Upper lobe of left lung (tissue), 6 donors: Measurements from ENCODE around the gene KRTAP20-1. TPM values are rescaled to one million over a fixed set of nuclear protein-coding genes. Genes with fewer than 3 reads are reported as not detected.

ENCODE experiments used
- ATAC-seq, 2 donors: fragments of 200-7000 bp; cut with Tn5 transposase; one replicate each; pipeline ENCODE4 v1.9.1; 2022; ENCODE audit warnings: mild to moderate bottlenecking in 2 of 2, moderate library complexity in 2 of 2; ENCODE audit not compliant: low FRiP score in 2 of 2
- DNase-seq, 2 donors: peaks; one replicate each; pipeline ENCODE4 v3.0.0-alpha.2; 2019 to 2020
- H3K27ac ChIP-seq, 4 donors: fragments of 200-600 bp; sonication (generic); one replicate each; pipeline ENCODE4 v1.5.1; 2016 to 2019
- H3K27me3 ChIP-seq, 4 donors: fragments of 200-600 bp; sonication (generic); one replicate each; pipeline ENCODE4 v1.5.1; 2017 to 2019
- H3K36me3 ChIP-seq, 4 donors: fragments of 200-600 bp; sonication (generic); one replicate each; pipeline ENCODE4 v1.5.1; 2016 to 2019
- H3K4me1 ChIP-seq, 4 donors: fragments of 200-600 bp; sonication (generic); one replicate each; pipeline ENCODE4 v1.5.1; 2018 to 2019
- H3K4me3 ChIP-seq, 4 donors: fragments of 200-600 bp; sonication (generic); one replicate each; pipeline ENCODE4 v1.5.1; 2017 to 2019; ENCODE audit warnings: mild to moderate bottlenecking in 2 of 4, moderate library complexity in 1 of 4
- H3K9me3 ChIP-seq, 4 donors: fragments of 200-600 bp; sonication (generic); one replicate each; pipeline ENCODE4 v1.5.1; 2018 to 2019
- CTCF ChIP-seq, 6 experiments: fragments of 450-650 bp in 4 of 6; fragments of 200-600 bp in 2 of 6; sonication (generic) in 2 of 6; IDR thresholded peaks; one replicate each; pipeline ENCODE4 v1.5.1; 2016 to 2019; ENCODE audit warnings: antibody characterized with exemption in 6 of 6
- EP300 ChIP-seq, 4 donors: sonication (generic); formaldehyde crosslinking; IDR thresholded peaks; one replicate each; pipeline ENCODE4 v1.5.1; 2017; ENCODE audit warnings: antibody characterized with exemption in 4 of 4, control low read depth in 2 of 4
- POLR2A ChIP-seq, 4 donors: fragments of 450-650 bp; IDR thresholded peaks; one replicate each; pipeline ENCODE4 v1.5.1; 2016 to 2017; ENCODE audit warnings: antibody characterized with exemption in 4 of 4, mild to moderate bottlenecking in 2 of 4
- POLR2AphosphoS5 ChIP-seq, 2 donors: sonication (generic); formaldehyde crosslinking; IDR thresholded peaks; one replicate each; pipeline ENCODE4 v1.5.1; 2017; ENCODE audit warnings: antibody characterized with exemption in 2 of 2
- WGBS, 2 donors: methylation state at CpG; one replicate each; pipeline ENCODE4 v1.1.5; 2017 to 2018; 5-methylcytosine and 5-hydroxymethylcytosine counted together
- total RNA-seq, 6 donors: library from RNA; depleted of rRNA in 4 of 6; stranded (reverse); fragments of >200 nt in 4 of 6; gene quantifications; one replicate each; pipeline versions ENCODE4 v1.1.0 to v1.2.1, GENCODE V29; 2016 to 2021
- donor health status: DM: no; HTN: no; CAD: no; lungs with moderate emphysema.
- donor health status: DM: no; HTN: yes; CAD: no; lungs with severe emphysema.

The KRTAP20-1 gene
- total RNA-seq, 6 donors from 2014 or later, result not detected

- H3K36me3 ChIP-seq, result no peaks in the 10 kb centered on the region
- no peaks in the 10 kb centered on the region for H3K27me3 ChIP-seq
- WGBS, 2 donors, result 82 to 87% methylated on average over 3 of the region's 3 CpGs
- H3K9me3 ChIP-seq, result no peaks in the 10 kb centered on the region
- H3K27ac ChIP-seq, result no peak within 1 kb of the TSS
- H3K4me3 ChIP-seq, result no peak within 1 kb of the TSS
- TF ChIP-seq CTCF (IDR thresholded peaks at IDR 0.05), result no peak
- no peak for TF ChIP-seq POLR2A (IDR thresholded peaks at IDR 0.05)
- H3K4me1 ChIP-seq, result no peaks in the 10 kb centered on the region
- ATAC-seq (no peak), DNase-seq (no peak)
Observed at GRCh38 chr21:30620522-30620921, 4.3 kb downstream of the KRTAP20-1 start, which contains the start of gene KRTAP20-4. KRTAP20-4 (plus strand) TSS chr21:30620627.

DNA sequence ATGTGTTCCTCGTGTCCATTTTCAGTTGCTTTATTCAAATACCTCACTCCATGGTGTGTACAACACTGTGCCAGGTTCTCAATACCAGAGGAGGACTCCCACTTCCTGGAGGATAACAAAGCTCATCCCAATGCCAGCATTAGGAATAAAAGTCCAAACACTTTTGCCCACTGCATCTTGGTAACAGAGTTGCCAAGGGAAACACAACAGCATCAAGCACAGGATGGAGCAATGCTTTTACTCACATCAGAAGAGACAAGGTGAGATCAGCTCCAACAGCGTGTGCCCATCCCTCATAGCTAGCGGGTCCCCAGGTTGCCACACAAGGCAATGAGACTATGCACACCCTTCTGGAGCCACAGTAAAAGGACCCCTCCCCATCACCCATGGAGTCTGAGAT, 7.1 kb downstream of the KRTAP20-1 start:
- 74 to 88% methylated on average over 2 to 3 of the region's 3 CpGs for WGBS, 2 donors
- Histone ChIP-seq H3K27ac (no peak overlapping the region), H3K4me1 (no peaks in the 10 kb centered on the region), H3K9me3 (no peaks in the 10 kb centered on the region), H3K36me3 (no peaks in the 10 kb centered on the region), H3K27me3 (no peaks in the 10 kb centered on the region), H3K4me3 (no peak overlapping the region)
- DNase-seq (no peak), ATAC-seq (no peak)
- TF ChIP-seq CTCF (IDR thresholded peaks at IDR 0.05), result no peak
- TF ChIP-seq POLR2A (IDR thresholded peaks at IDR 0.05), result no peak
- TF ChIP-seq EP300 (IDR thresholded peaks at IDR 0.05), result no peak
- no peak for TF ChIP-seq POLR2AphosphoS5 (IDR thresholded peaks at IDR 0.05)

DNA sequence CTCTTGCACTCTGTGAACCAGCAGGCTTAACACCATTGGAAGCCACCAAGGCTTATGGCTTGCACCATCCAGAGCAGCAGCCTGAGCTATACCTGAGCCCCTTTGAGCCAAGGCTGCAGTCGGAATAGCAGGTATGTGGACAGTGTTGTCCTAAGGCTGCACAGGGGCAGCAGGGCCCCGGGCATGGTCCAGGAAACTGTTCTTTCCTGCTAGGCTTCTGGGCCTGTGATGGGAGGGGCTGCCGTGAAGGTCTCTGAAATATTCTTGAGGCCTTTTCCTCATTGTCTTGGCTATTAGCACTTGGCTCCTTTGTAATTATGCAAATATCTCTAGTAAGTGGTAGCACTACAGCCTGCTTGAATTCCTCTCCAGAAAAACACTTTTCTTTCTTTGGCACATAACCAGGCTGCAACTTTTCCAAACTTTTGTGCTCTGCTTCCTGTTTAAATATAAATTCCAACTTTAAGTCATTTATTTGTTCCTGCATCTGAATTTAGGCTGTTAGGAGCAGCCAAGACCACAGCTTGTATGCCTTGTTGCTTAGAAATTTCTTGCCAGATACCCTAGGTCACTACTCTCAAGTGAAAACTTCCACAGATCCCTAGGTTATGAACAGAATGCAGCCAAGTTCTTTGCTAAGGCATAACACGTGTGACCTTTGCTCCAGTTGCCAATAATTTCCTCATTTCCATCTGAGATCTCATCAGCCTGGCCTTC, 9.4 kb downstream of the KRTAP20-1 start:
- Histone ChIP-seq H3K27me3 (no peaks in the 10 kb centered on the region), H3K36me3 (no peaks in the 10 kb centered on the region), H3K9me3 (no peaks in the 10 kb centered on the region), H3K4me3 (no peak overlapping the region), H3K27ac (no peak overlapping the region), H3K4me1 (no peaks in the 10 kb centered on the region)
- WGBS, 2 donors, result 47 to 61% methylated on average over 3 to 4 of the region's 4 CpGs
- DNase-seq (no peak), ATAC-seq (no peak)
- no peak for TF ChIP-seq CTCF (IDR thresholded peaks at IDR 0.05)

DNA sequence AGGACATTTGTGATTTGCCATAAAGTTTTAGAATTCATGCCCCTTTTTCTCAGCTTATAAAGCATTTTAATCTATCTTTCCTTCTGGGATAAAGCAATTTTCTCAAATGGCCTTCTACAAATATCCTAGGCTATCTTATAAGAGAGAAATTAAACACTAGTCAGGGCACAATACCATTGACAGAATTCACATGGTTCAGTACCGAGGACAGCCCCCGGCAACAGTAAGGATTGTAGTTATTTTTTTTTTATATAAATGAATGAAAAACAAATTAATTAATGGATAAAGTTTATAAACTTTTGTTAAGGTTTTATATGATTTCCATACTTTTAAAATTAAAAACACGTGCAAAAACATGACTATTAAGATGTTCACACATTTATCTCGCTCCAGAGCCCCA, 11.9 kb downstream of the KRTAP20-1 start:
- Histone ChIP-seq H3K4me1 (no peaks in the 10 kb centered on the region), H3K4me3 (no peak overlapping the region), H3K9me3 (no peaks in the 10 kb centered on the region), H3K27me3 (no peaks in the 10 kb centered on the region), H3K27ac (no peak overlapping the region), H3K36me3 (no peaks in the 10 kb centered on the region)
- ATAC-seq (no peak), DNase-seq (no peak)
- no peak for TF ChIP-seq EP300 (IDR thresholded peaks at IDR 0.05)
- TF ChIP-seq CTCF (IDR thresholded peaks at IDR 0.05), result no peak
- TF ChIP-seq POLR2AphosphoS5 (IDR thresholded peaks at IDR 0.05), result no peak
- no peak for TF ChIP-seq POLR2A (IDR thresholded peaks at IDR 0.05)
- WGBS, 2 donors, result 82 to 87% methylated on average over 4 of the region's 4 CpGs

DNA sequence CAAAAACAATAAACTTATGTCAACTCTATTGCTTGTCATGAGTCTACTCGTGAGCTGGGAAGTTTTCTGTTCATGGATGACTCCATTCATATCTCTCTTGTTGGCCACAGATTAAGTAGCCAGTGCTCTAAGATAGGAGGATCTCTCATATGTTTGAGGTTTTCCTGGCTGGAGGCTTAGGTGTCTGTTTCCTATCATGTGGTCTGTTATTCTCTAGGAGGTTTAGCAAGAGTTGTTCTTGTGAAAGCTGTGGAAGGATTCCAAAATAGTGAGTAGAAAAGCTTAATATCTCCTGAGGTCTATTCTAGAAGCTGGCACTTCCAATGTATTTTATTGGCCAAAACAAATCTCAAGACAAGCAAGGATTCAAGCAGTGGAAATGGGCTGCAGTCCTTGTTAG, 13.0 kb downstream of the KRTAP20-1 start:
- ATAC-seq (peak in 1 of 2 donors; percentile 23), DNase-seq (no peak)
- Histone ChIP-seq H3K9me3 (no peaks in the 10 kb centered on the region), H3K36me3 (no peaks in the 10 kb centered on the region), H3K27me3 (no peaks in the 10 kb centered on the region), H3K4me1 (no peaks in the 10 kb centered on the region), H3K4me3 (no peak overlapping the region), H3K27ac (no peak overlapping the region)
- TF ChIP-seq POLR2AphosphoS5 (IDR thresholded peaks at IDR 0.05), result no peak
- no peak for TF ChIP-seq CTCF (IDR thresholded peaks at IDR 0.05)
- TF ChIP-seq EP300 (IDR thresholded peaks at IDR 0.05), result no peak
- TF ChIP-seq POLR2A (IDR thresholded peaks at IDR 0.05), result no peak
- WGBS, 2 donors, result 67 to 74% methylated on average over 1 of the region's 1 CpG
